K562 (cell line): ENCODE results near the gene EIPR1. TPM values are rescaled to one million over a fixed set of nuclear protein-coding genes. Genes with fewer than 3 reads are reported as not detected.

ENCODE experiments used
- ATAC-seq: fragments of 200-7000 bp; cut with Tn5 transposase; 3 replicates; pipeline ENCODE4 v1.9.1; 2020; ENCODE audit warnings: moderate library complexity
- BruUV-seq: library from RNA; stranded (reverse); fragments of 400-500 nt; replicated peaks from 2 replicates; lab custom pipeline; 2021; lab: Mats Ljungman, UMichigan
- CTCF ChIA-PET: fragments of 300-600 bp; formaldehyde crosslinking; extraction: SDS; loops from one replicate; lab custom pipeline; 2021; ENCODE audit warnings: low intra/inter-chr PET ratio; lab: Yijun Ruan, JAX
- POLR2A ChIA-PET: fragments of 300-600, 350-650 bp; sonication (Branson Sonifier 250); formaldehyde crosslinking; extraction: SDS; loops from one replicate; lab custom pipeline; 2021; ENCODE audit warnings: antibody characterized with exemption, inconsistent platforms; lab: Yijun Ruan, JAX
- DNase-seq, 4 experiments: peaks; one replicate each; pipeline versions ENCODE4 v3.0.0 to v3.0.0-alpha.2; 2011 to 2018; ENCODE audit warnings: low spot score in 3 of 4, mixed read lengths in 3 of 4; ENCODE audit errors: extremely low read depth in 1 of 4
- FAIRE-seq: peaks from 2 replicates; lab custom pipeline; 2011; peaks lifted over from hg19 to GRCh38; lab: Jason Lieb, UNC
- H2AFZ ChIP-seq: 2 replicates; pipeline ENCODE4 v1.6.0; 2011; ENCODE audit warnings: low read depth, low read length, control low read depth, inconsistent platforms
- H3K27ac ChIP-seq: fragments of 200-600 bp; 3 replicates; pipeline ENCODE4 v1.8.0; 2011; ENCODE audit warnings: low read depth, mild to moderate bottlenecking, control low read depth, inconsistent platforms, low read length, moderate library complexity, mixed read lengths; ENCODE audit errors: extremely low read depth
- H3K27me3 ChIP-seq, 2 experiments: fragments of 300-600 bp in 1 of 2; 2 replicates in 1 of 2; 3 replicates in 1 of 2; pipeline versions ENCODE4 v1.6.0 to v1.8.0; 2011; ENCODE audit warnings: inconsistent platforms in 2 of 2, low read length in 2 of 2, mild to moderate bottlenecking in 1 of 2, mixed read lengths in 1 of 2, moderate library complexity in 1 of 2; ENCODE audit not compliant: control insufficient read depth in 2 of 2, insufficient read depth in 2 of 2
- H3K36me3 ChIP-seq: fragments of 300-600 bp; 3 replicates; pipeline ENCODE4 v1.8.0; 2011; ENCODE audit warnings: mild to moderate bottlenecking, low read length, inconsistent platforms; ENCODE audit not compliant: control insufficient read depth, insufficient read depth
- H3K4me1 ChIP-seq, 2 experiments: fragments of 200-600 bp in 1 of 2; replicated peaks in 1 of 2; 2 replicates in 1 of 2; 3 replicates in 1 of 2; pipeline versions ENCODE4 v1.5.1 to v1.8.0; 2011; ENCODE audit warnings: inconsistent platforms in 2 of 2, low read length in 2 of 2, mild to moderate bottlenecking in 1 of 2, mixed read lengths in 1 of 2, moderate library complexity in 1 of 2; ENCODE audit not compliant: control insufficient read depth in 2 of 2, insufficient read depth in 2 of 2
- H3K4me2 ChIP-seq: 2 replicates; pipeline ENCODE4 v1.6.1; 2011; ENCODE audit warnings: low read length, control low read depth, inconsistent platforms, mixed read lengths; ENCODE audit not compliant: insufficient read depth
- H3K4me3 ChIP-seq: fragments of 200-600 bp; sonication (generic), shearing (Covaris generic); 2 replicates; pipeline ENCODE4 v1.5.1; 2016; ENCODE audit warnings: control low read depth, inconsistent platforms
- H3K79me2 ChIP-seq: fragments of 200-600 bp; 3 replicates; pipeline ENCODE4 v1.8.0; 2011; ENCODE audit warnings: low read length, inconsistent platforms; ENCODE audit not compliant: control insufficient read depth, insufficient read depth
- H3K9ac ChIP-seq, 2 experiments: 2 replicates each; pipeline versions ENCODE4 v1.6.0 to v1.6.1; 2011; ENCODE audit warnings: low read depth in 2 of 2, low read length in 2 of 2, control low read depth in 1 of 2, inconsistent platforms in 1 of 2, mild to moderate bottlenecking in 1 of 2, mixed read lengths in 1 of 2; ENCODE audit not compliant: insufficient read depth in 1 of 2
- H3K9me1 ChIP-seq: one replicate; pipeline ENCODE4 v1.6.0; 2011; ENCODE audit warnings: inconsistent platforms, mild to moderate bottlenecking, low read length, moderate library complexity; ENCODE audit not compliant: control insufficient read depth, insufficient read depth
- H3K9me3 ChIP-seq: replicated peaks from 2 replicates; pipeline ENCODE4 v1.5.1; 2011; ENCODE audit warnings: low read depth, low read length, inconsistent platforms; ENCODE audit not compliant: control insufficient read depth, insufficient read depth
- H4K20me1 ChIP-seq: replicated peaks from 2 replicates; pipeline ENCODE4 v1.6.1; 2011; ENCODE audit warnings: low read length, inconsistent platforms, mixed read lengths; ENCODE audit not compliant: control insufficient read depth, insufficient read depth
- ATF3 ChIP-seq, 2 experiments: fragments of 450-650 bp in 1 of 2; sonication (generic) in 1 of 2; formaldehyde crosslinking in 1 of 2; IDR thresholded peaks in 1 of 2; conservative IDR thresholded peaks in 1 of 2; 2 replicates each; pipeline versions ENCODE4 v1.6.1 to v1.8.1; 2016 to 2023; ENCODE audit warnings: mild to moderate bottlenecking in 2 of 2, moderate library complexity in 2 of 2, inconsistent platforms in 1 of 2, missing genetic modification reagents in 1 of 2
- ILF3 ChIP-seq: fragments of 450-650 bp; IDR thresholded peaks from 2 replicates; pipeline ENCODE4 v1.6.1; 2018; ENCODE audit warnings: antibody characterized with exemption, mild to moderate bottlenecking, moderate library complexity, borderline replicate concordance
- SIRT6 ChIP-seq: IDR thresholded peaks from one replicate; pipeline ENCODE4 v1.6.1; 2012; ENCODE audit warnings: low read depth, mild to moderate bottlenecking, control low read depth, inconsistent platforms, low read length, moderate library complexity
- TCF7 ChIP-seq: sonication (generic); IDR thresholded peaks from 2 replicates; pipeline ENCODE4 v1.6.1; 2016; ENCODE audit warnings: antibody characterized with exemption, borderline replicate concordance
- THRA ChIP-seq: fragments of 450-650 bp; IDR thresholded peaks from 2 replicates; pipeline ENCODE4 v1.6.1; 2017; ENCODE audit warnings: mild to moderate bottlenecking, moderate library complexity
- THRB ChIP-seq: fragments of 450-650 bp; formaldehyde crosslinking; conservative IDR thresholded peaks from 2 replicates; pipeline ENCODE4 v1.4.0; 2022; ENCODE audit warnings: mild to moderate bottlenecking, missing genetic modification characterization
- WGBS: fragments of 100-300 bp; shearing (Covaris generic); methylation state at CpG from one replicate; pipeline ENCODE4 v1.1.6; 2016; ENCODE audit warnings: low coverage, mixed read lengths; ENCODE audit not compliant: insufficient coverage; ENCODE audit errors: missing lambda C conversion rate; 5-methylcytosine and 5-hydroxymethylcytosine counted together
- in situ Hi-C: fragments of 300-500 bp; cut with MboI; formaldehyde crosslinking; loops from 4 replicates; pipeline ENCODE4 v1.15.0; 2018; ENCODE audit warnings: inconsistent platforms, mixed read lengths
- intact Hi-C: fragments of 100-400 bp; cut with micrococcal nuclease; formaldehyde crosslinking; loops from 2 replicates; pipeline ENCODE4 v1.14.2; 2022
- polyA plus RNA-seq, 8 experiments: library from polyadenylated mRNA; depleted of rRNA in 4 of 8; stranded (reverse) in 5 of 8; unstranded in 3 of 8; fragments of >200 nt; fragmentation: Nextera tagmentation in 2 of 8; fragmentation: Illumina TruSeq in 1 of 8; extraction: Ambion mirVana in 2 of 8; extraction: Trizol in 1 of 8; gene quantifications; 2 replicates each; pipeline versions ENCODE4 v1.2.1 to v1.2.3, GENCODE V29; 2011 to 2014; ENCODE audit warnings: inconsistent platforms in 1 of 8, missing spikeins in 1 of 8
- total RNA-seq, 7 experiments: library from RNA; depleted of rRNA in 6 of 7; stranded (reverse); fragments of >200 nt in 6 of 7; fragmentation: Illumina TruSeq in 2 of 7; extraction: Trizol in 2 of 7; gene quantifications; 2 replicates each; pipeline versions ENCODE4 v1.2.1 to v1.2.3, GENCODE V29; 2011 to 2021; ENCODE audit warnings: low replicate concordance in 1 of 7

The EIPR1 gene
- total and polyA plus RNA-seq, 9 of the 15 experiments (the other 6 are each of a cell fraction or from before 2014, with no cell fraction given) = 19.9 to 54.4 (median 35.9) TPM

- no peak for DNase-seq
- H2AFZ ChIP-seq = no peak overlapping the region
- no peak overlapping the region for H3K4me3 ChIP-seq
- H3K36me3 ChIP-seq = peaks cover 14% of the 10 kb centered on the region; the same call in 1 of the 3 replicates
- ChIA-PET CTCF (interaction anchor here (0.6 kb wide), 1 partner anchor 1384 kb away, joined by 3 read pairs; no protein-coding TSS in a partner anchor), POLR2A (no interaction called here)
- ATAC-seq = no peak
- H3K9me3 ChIP-seq = no peaks in the 10 kb centered on the region
- WGBS = 79% methylated on average over 16 of the region's 16 CpGs
- no peaks in the 10 kb centered on the region for H3K27me3 ChIP-seq
- no peak overlapping the region for H3K4me2 ChIP-seq
- in situ Hi-C loops (no loop called here), intact Hi-C loops (no loop called here)
- no peak for FAIRE-seq
- BruUV-seq = no TSS peak
- peaks cover 0 to 29% of the 10 kb centered on the region in 2 experiments; a peak in 1 of 5 replicates for H3K4me1 ChIP-seq
- no peak overlapping the region for H3K27ac ChIP-seq
- no peaks in the 10 kb centered on the region for H3K9me1 ChIP-seq
- H3K9ac ChIP-seq = no peak overlapping the region
- 0 out of 2 replicates have a peak, but pooled peaks cover 14% of the 10 kb centered on the region for H4K20me1 ChIP-seq
- TF ChIP-seq SIRT6 = no peak
- TF ChIP-seq ATF3 (IDR thresholded peaks at IDR 0.05) = no peak
- no peak for TF ChIP-seq ATF3 (CRISPR knock-in tag; conservative IDR thresholded peaks at IDR 0.05)
- no peak for TF ChIP-seq TCF7
- TF ChIP-seq THRB (CRISPR knock-in tag) = no peak
- TF ChIP-seq THRA = no peak
- no peak for TF ChIP-seq ILF3
- peaks cover 3% of the 10 kb centered on the region; the same call in 1 of the 3 replicates for H3K79me2 ChIP-seq
Measured at GRCh38 chr2:3320910-3321605, 56.6 kb downstream of the EIPR1 start.
